ENCODE data around the gene BLM.

GRCh38 chr15:90819390-90819789, 102.2 kb downstream of the BLM start:
- TF ChIP-seq CTCF (conservative IDR thresholded peaks at IDR 0.05; ENCODE audit: low read depth, low read length) (no peak), POLR2A (IDR thresholded peaks at IDR 0.05; ENCODE audit: low read depth, low read length) (no peak)
